Right lobe of liver (tissue), 6 donors: Measurements from ENCODE around the gene USP22. TPM values are rescaled to one million over a fixed set of nuclear protein-coding genes. Genes with fewer than 3 reads are reported as not detected.

ENCODE experiments used
- ATAC-seq, 4 donors: fragments of 200-7000 bp; cut with Tn5 transposase; one replicate each; pipeline ENCODE4 v1.9.1; 2020; ENCODE audit warnings: mild to moderate bottlenecking in 4 of 4, moderate library complexity in 4 of 4
- DNase-seq, 3 donors: peaks; one replicate each; pipeline ENCODE4 v3.0.0-alpha.2; 2020
- H3K27ac ChIP-seq, 3 donors: fragments of 200-600 bp; one replicate each; pipeline ENCODE4 v1.8.0; 2022
- H3K27me3 ChIP-seq, 2 donors: fragments of 200-600 bp; one replicate each; pipeline ENCODE4 v1.8.0; 2022
- H3K36me3 ChIP-seq, 4 donors: fragments of 200-600 bp; sonication (generic) in 1 of 4; one replicate each; pipeline versions ENCODE4 v1.5.1 to v1.8.0; 2017 to 2022; ENCODE audit warnings: control low read depth in 1 of 4
- H3K4me1 ChIP-seq, 4 donors: fragments of 200-600 bp; sonication (generic) in 1 of 4; one replicate each; pipeline versions ENCODE4 v1.5.1 to v1.8.0; 2017 to 2022; ENCODE audit warnings: control low read depth in 1 of 4
- H3K4me3 ChIP-seq, 3 donors: fragments of 200-600 bp; one replicate each; pipeline ENCODE4 v1.8.0; 2022
- H3K9me3 ChIP-seq, 4 donors: fragments of 200-600 bp; sonication (generic) in 1 of 4; one replicate each; pipeline versions ENCODE4 v1.5.1 to v1.8.0; 2017 to 2022; ENCODE audit warnings: control low read depth in 1 of 4
- CTCF ChIP-seq, 4 donors: fragments of 200-600 bp in 3 of 4; fragments of 450-650 bp in 1 of 4; IDR thresholded peaks; one replicate each; pipeline versions ENCODE4 v1.5.1 to v1.8.0; 2016 to 2022; ENCODE audit warnings: antibody characterized with exemption in 4 of 4, mild to moderate bottlenecking in 2 of 4
- POLR2A ChIP-seq: fragments of 450-650 bp; IDR thresholded peaks from one replicate; pipeline ENCODE4 v1.6.1; 2017; ENCODE audit warnings: antibody characterized with exemption, mild to moderate bottlenecking
- WGBS: methylation state at CpG from one replicate; pipeline ENCODE4 v1.1.6; 2018; ENCODE audit warnings: low coverage, low lambda C conversion rate; ENCODE audit not compliant: insufficient coverage; ENCODE audit errors: missing lambda C conversion rate; 5-methylcytosine and 5-hydroxymethylcytosine counted together
- intact Hi-C, 2 donors: fragments of 100-400 bp; cut with DNase I; formaldehyde crosslinking; loops; one replicate each; pipeline versions ENCODE4 v1.11.2 to v1.14.1; 2022
- total RNA-seq, 6 experiments: library from RNA; depleted of rRNA in 2 of 6; stranded (reverse); fragments of >200 nt in 2 of 6; fragmentation: NEBNext Ultra II Directional in 3 of 6; extraction: Animal tissue kit (Norgen Biotek cat#: 25700) in 3 of 6; gene quantifications; one replicate each; pipeline versions ENCODE4 v1.1.0 to v1.2.4, GENCODE V29; 2016 to 2023
- donor health status: DM: no; HTN: yes; CAD: no.
- donor health status: DM: no; HTN: no; CAD: no.
- donor health status: DM: no; HTN: no; CAD: no.
- donor health status: DM: no; HTN: yes; CAD: no.
- donor health status: DM: no; HTN: yes; CAD: no.

The USP22 gene
- total RNA-seq, 6 experiments from 2014 or later = 69.8 to 81.2 (median 77.7) TPM

GRCh38 chr17:20970329-20970728 is 72.5 kb downstream of the USP22 start:
- WGBS = 66% methylated on average over 4 of the region's 4 CpGs
- H3K9me3 ChIP-seq = no peaks in the 10 kb centered on the region
- ATAC-seq (no peak), DNase-seq (no peak)
- intact Hi-C loops = no loop called here
- H3K27me3 ChIP-seq = no peaks in the 10 kb centered on the region
- H3K27ac ChIP-seq = no peak overlapping the region
- no peaks in the 10 kb centered on the region for H3K36me3 ChIP-seq
- H3K4me3 ChIP-seq = no peak overlapping the region
- no peak for TF ChIP-seq CTCF (IDR thresholded peaks at IDR 0.05)
- no peak for TF ChIP-seq POLR2A
- H3K4me1 ChIP-seq = no peaks in the 10 kb centered on the region

DNA sequence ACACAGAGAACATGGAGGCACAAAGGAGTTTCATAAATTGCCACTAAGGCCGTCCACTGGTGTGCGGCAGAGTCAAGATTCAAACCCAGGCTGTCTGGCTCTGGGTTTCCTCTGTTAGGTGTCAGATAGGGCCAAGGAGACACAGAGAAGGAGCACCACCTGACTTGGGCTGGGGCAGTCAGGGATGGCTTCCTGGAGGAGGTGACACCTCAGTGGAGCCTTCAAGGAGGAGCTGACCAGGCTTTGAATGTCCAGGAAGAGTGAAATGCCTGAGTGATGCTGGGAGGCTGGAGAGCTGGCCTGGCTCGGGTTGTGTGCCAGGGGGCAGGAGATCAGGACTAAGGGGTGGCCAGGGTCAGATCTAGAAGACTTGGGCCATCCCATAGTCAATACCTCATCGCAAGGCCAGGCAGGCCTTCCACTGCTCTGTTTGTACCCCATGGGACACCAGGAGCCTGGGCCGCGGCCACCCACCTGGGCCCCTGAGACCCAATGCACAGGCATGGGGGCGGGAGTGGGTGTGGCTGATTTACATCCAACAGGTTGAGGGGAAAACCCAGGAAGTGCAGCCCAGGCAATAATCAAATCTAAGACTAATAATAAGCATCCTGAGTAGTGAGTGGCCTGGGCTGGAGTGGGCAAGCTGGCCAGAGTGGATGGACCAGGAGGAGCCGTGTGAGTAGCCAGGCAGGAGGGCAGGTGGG is 73.7 kb downstream of the USP22 start:
- no peak for ATAC-seq
- DNase-seq = no peak
- 100% methylated on average over 3 of the region's 8 CpGs for WGBS
- no peak for TF ChIP-seq CTCF (IDR thresholded peaks at IDR 0.05)
- TF ChIP-seq POLR2A = no peak
- H3K9me3 ChIP-seq = no peaks in the 10 kb centered on the region
- H3K4me3 ChIP-seq = no peak overlapping the region
- H3K27ac ChIP-seq = no peak overlapping the region
- no peaks in the 10 kb centered on the region for H3K4me1 ChIP-seq
- no peaks in the 10 kb centered on the region for H3K27me3 ChIP-seq
- intact Hi-C loops = no loop called here
- no peaks in the 10 kb centered on the region for H3K36me3 ChIP-seq

DNA sequence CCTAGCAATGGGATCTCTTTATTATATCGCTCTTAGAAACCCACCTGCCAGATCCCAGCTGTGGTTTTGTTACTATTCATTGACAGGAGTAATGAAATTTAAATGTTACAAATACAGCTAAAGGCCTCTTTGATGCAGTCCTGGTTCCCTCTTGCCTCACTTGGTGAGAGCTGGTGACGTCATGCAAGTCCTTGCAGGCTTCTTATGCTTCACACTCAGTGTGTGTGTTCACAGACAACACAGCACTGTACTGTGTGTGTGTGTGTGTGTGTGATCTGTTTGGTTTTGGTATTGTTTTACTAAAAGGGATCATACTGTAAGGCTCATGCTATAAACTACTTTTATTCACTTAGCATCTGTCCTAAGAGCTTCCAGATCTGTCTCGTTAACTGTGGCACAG is 75.0 kb downstream of the USP22 start:
- no peaks in the 10 kb centered on the region for H3K9me3 ChIP-seq
- no peaks in the 10 kb centered on the region for H3K4me1 ChIP-seq
- TF ChIP-seq POLR2A (no peak), CTCF (IDR thresholded peaks at IDR 0.05) (no peak)
- H3K27ac ChIP-seq = no peak overlapping the region
- ATAC-seq (no peak), DNase-seq (no peak)
- 93% methylated on average over 3 of the region's 3 CpGs for WGBS
- no peak overlapping the region for H3K4me3 ChIP-seq
- H3K27me3 ChIP-seq = no peaks in the 10 kb centered on the region
- intact Hi-C loops = no loop called here
- H3K36me3 ChIP-seq = no peaks in the 10 kb centered on the region

- Histone ChIP-seq H3K27ac (no peak overlapping the region), H3K4me1 (no peaks in the 10 kb centered on the region), H3K9me3 (no peaks in the 10 kb centered on the region), H3K36me3 (no peaks in the 10 kb centered on the region), H3K27me3 (no peaks in the 10 kb centered on the region), H3K4me3 (no peak overlapping the region)
- DNase-seq (no peak), ATAC-seq (no peak)
- TF ChIP-seq POLR2A = no peak
- TF ChIP-seq CTCF (IDR thresholded peaks at IDR 0.05) = no peak
- 5% methylated on average over 2 of the region's 2 CpGs for WGBS
- intact Hi-C loops = no loop called here
Observed at GRCh38 chr17:20966870-20967269, 75.9 kb downstream of the USP22 start.
